HG03378 (cell line): ENCODE data around the gene SPTBN1.

Experiments
- ATAC-seq: cut with Tn5 transposase; IDR thresholded peaks from one replicate; pipeline ENCODE4 v1.9.1; 2021; ENCODE audit warnings: mild to moderate bottlenecking, moderate library complexity; ENCODE audit not compliant: unreplicated experiment

Gene SPTBN1

DNA sequence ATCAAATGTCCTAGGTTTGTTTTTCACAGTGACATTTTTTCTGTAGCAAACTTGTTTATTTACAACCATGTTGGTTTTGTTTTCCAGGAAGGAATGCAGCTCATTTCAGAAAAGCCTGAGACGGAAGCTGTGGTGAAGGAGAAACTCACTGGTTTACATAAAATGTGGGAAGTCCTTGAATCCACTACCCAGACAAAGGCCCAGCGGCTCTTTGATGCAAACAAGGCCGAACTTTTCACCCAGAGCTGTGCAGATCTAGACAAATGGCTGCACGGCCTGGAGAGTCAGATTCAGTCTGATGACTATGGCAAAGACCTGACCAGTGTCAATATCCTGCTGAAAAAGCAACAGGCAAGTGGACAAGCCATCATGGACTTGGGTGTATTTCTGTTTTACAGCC is 188.1 kb downstream of the SPTBN1 start:
- ATAC-seq = no peak

DNA sequence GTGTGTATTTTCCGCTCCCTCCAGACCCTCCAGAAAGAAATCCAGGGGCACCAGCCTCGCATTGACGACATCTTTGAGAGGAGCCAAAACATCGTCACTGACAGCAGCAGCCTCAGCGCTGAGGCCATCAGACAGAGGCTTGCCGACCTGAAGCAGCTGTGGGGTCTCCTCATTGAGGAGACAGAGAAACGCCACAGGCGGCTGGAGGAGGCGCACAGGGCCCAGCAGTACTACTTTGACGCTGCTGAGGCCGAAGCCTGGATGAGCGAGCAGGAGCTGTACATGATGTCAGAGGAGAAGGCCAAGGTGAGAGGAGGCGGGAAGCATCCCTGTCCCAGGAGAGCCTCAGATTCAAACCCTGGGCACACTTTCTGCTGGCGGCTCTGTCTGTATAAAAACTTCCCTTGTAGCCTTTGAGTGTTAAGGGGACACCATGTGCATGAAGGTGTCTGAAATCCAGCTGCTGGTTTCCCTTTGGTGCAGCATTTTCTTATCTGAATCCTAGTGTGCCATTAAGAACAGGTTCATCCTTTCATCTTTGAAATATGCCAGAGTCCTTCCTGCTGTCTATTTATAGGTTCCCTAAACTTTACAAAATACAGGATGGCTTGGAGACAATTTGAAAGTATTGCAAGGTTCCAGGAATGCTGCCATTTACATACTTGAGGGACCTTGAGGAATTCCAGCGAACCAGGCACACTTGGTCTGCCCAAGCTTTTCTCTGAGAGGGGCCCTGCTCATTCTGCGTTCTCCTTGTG is 190.2 kb downstream of the SPTBN1 start:
- ATAC-seq = no peak

DNA sequence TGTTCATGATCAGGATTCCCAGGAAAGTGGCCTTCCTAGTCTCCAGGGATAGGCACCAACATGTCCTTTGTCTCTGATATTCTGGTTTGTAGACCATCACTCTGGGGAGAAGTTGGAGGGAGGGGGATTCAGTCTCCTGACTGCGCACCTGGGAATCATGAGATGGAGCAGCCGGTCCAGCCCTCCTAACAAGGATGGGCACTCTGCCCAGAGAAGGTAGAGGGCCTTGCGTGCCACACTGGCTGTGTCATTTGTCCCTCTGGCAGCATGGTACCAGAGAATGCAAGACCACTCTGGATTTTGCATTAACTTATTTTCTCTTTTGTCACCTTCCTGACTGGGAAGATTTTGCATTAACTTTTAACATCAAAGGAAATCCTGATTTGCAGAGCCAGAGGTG is 192.1 kb downstream of the SPTBN1 start:
- ATAC-seq = no peak

DNA sequence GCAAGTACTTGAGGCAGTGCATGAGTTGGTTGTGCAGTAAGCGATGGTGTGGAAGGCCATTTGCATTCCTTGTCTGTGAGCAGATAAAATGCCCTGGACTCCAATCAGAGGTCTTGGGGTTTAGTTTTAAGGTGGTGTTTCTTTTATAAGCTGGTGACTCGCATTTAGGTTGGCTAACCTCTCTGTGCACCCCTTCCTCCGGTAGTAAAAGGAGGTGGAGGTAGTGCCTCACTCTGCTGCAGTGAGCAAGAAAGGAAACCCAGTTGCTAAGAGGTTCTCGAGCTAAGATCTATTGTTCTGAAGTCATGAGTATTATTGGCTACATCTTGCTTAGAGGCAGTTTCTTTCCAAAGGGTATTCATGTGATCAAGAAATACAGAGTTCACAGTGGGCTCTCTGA is 193.1 kb downstream of the SPTBN1 start:
- ATAC-seq = no peak

DNA sequence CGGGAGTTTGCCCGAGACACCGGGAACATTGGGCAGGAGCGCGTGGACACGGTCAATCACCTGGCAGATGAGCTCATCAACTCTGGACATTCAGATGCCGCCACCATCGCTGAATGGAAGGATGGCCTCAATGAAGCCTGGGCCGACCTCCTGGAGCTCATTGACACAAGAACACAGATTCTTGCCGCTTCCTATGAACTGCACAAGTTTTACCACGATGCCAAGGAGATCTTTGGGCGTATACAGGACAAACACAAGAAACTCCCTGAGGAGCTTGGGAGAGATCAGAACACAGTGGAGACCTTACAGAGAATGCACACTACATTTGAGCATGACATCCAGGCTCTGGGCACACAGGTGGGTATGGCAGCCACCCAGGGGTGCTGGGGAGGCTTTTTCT is 193.5 kb downstream of the SPTBN1 start:
- no peak for ATAC-seq

DNA sequence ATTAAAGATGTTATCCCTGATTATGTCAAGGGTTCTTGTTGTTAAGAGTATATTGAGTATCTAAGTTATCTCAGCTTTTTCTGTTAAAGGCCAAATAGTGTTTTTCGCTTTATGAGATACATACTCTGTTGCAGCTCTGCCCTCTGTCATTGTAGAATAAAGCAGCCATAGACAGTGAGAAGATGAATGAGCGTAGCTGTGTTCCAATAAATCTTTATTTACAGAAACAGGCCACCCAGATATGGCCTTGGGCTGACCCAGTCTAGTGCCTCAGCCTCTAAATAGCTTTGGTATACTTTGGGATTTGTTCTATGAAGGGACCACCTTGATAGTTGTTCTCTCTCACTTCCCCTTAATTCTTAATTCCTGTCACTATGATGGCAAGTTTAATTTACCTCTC is 194.5 kb downstream of the SPTBN1 start:
- ATAC-seq = no peak

DNA sequence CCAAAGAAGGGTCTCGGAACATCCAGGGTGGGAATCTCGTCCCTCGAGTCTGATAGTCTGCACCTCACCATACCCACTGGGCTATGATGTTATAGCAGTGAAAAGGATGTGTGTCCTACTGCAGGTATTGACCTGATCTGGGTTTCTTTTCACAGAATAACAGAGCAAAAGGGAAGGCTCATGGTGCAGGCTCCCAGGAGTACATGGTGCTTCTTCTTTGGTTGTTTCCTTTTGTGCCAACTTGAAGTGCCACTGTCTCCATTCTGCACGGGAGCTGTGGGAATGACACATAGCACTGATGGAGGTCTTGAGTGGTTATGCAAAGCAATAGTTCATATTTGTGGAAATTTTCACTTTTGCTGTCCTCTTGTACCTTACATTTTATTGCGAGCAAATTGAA is 195.2 kb downstream of the SPTBN1 start:
- no peak for ATAC-seq

DNA sequence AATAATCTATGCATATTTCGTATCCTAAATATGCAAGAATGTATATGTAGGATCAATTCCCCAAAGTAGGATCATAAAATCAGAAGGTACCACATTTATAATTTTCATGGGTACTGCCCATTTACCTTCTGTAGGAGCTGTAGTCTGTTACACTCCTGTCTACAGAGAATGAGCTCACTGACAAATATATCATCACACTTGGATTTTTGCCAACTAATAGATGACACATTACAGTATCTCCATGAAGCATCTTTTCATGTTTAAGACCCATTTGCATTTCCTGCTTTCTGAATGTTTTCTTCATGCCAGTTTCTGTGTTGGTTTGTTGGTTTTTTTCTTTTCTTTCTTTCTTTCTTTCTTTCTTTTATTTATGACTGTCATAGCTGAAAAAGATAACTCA is 196.4 kb downstream of the SPTBN1 start:
- peak; percentile 91 for ATAC-seq

DNA sequence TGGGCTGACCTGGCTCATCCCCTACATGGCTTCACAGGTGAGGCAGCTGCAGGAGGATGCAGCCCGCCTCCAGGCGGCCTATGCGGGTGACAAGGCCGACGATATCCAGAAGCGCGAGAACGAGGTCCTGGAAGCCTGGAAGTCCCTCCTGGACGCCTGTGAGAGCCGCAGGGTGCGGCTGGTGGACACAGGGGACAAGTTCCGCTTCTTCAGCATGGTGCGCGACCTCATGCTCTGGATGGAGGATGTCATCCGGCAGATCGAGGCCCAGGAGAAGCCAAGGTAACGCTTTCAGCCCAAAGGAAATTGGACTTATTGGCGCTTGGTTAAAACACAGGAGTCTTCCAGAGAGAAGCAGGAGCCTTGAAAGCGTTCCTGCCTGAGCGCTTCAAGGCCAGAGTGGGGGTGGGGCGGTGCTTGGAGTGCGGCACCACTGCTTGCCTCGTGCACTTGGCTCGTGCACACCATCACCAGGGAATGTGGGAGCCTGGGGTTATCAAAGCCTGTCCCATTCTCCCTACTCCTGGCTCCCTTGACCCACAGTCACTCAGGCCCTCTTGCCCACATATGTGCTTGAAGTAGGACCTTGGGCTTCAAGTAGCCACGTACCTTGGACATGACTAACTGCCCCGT is 197.6 kb downstream of the SPTBN1 start:
- ATAC-seq = no peak

DNA sequence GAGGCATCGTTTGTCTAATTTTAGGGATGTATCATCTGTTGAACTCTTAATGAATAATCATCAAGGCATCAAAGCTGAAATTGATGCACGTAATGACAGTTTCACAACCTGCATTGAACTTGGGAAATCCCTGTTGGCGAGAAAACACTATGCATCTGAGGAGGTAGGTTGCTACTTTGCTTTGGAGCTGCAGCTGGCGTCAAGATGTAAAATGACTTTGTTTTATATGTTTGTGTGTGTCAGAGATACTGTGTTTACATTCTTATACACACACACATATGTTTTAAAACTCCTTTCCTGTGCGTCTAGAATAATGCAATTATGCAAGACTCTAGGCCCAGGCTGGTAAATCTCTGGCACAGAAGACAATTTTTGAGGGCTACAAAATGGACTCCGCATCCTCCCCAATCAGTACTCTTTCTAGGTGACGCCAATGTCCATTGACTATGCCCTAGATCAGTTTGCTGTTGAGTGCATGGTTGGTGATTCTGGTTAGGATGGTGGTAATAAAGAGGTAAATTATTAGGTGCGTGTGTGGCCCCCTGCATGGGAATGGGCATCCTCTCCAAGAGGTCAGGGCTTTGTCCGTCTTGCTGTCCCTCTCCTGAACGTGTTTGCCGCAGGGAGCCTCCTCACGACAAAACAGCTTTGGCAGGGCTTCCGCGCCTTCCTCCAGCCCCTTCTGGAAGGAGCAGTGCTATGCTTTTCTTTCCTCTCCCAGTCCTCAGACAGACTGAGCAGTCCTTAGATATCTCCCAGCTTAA is 199.1 kb downstream of the SPTBN1 start:
- no peak for ATAC-seq

DNA sequence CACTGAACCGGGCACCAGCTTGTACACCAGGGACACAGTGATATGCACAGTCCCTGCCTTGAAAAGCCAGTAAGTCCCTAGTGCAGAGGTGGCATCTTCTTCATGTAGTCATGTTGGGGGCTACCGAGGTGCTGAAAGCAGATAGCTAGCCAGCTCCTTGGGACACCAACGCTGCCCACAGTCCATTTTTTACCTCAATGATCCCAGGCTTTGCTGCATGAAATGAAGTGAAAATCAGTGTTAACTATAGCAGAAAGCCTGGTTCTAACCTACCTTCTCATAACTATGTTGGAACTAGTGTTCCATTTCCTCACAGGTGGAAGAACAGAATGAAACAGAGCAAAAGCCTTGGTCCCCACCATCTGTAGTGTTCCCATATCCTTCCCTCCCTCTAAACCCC is 200.7 kb downstream of the SPTBN1 start:
- no peak for ATAC-seq

DNA sequence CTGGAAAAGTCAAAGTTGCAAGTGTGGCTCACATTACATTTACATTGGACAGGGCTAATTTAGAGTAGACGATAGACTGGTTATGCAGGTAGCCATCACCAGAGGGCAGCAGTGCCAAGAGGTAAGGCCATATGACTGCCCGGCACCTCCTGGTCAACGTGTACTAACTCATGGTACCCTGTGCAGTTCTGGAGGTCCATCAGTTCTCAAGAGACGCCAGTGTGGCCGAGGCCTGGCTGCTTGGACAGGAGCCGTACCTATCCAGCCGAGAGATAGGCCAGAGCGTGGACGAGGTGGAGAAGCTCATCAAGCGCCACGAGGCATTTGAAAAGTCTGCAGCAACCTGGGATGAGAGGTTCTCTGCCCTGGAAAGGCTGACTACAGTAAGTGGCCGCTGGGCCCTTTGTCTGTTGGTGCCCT is 201.5 kb downstream of the SPTBN1 start:
- ATAC-seq = no peak

DNA sequence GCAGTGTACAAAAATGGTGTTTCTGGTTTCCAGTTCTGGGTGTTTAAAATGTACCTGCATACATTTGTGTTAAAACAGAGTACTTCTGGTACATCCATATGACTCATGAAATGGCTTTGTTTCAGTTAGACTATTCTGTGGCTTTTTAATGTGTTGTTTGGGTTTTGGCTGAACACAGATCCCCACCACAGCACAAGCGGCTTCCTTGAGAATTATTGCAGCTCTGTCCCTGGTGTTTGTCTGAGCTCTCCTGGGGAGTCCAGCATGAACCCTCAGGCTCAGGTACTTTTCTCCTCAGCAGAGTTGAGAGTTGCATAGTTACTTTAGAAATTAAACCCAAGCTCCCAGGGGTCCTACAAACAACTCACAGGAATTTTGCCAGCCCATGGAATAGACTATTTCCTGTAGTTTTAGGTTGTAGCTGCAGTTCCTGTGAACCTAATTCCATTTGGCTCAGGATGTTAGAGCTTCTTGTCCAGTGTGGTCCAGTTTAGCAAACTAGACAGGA is 202.5 kb downstream of the SPTBN1 start:
- no peak for ATAC-seq

DNA sequence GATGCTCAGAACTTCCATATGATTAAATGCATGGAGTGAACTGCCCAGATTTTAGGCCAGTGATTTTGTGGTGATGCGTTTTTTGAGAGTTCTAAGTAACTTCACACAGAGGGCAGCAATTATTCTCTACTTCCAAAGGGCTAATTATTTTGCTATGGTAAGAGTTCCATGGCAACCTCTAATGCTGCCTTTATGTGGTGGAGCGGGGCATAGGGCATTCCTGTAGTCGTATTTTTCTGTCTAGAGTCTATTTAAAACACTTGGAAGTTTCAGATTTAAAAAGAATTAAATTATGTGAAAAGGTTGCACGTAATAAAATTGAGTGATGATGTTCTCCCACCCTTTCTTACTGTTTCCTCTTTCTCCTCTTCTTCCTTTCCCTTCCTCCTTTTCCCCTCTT is 203.4 kb downstream of the SPTBN1 start:
- no peak for ATAC-seq

DNA sequence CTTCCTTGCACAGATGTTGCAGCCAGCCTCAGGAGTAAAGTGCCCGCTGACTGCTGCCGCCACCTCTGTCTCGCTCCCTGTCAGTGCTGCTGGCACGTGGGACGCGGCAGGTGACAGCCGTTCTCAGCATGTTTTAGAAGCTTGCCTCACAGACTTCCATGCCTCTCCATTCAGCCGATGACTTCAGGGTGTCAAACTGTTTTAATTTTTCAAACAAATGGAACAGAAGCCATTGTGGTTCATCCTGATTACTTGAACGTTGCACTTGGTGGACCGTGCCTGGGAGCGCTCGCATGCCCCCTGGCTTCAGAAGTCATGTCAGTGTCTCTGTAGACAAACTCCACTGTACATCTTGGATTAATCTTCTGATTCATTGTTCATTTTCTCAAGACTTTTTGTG is 204.6 kb downstream of the SPTBN1 start:
- no peak for ATAC-seq

DNA sequence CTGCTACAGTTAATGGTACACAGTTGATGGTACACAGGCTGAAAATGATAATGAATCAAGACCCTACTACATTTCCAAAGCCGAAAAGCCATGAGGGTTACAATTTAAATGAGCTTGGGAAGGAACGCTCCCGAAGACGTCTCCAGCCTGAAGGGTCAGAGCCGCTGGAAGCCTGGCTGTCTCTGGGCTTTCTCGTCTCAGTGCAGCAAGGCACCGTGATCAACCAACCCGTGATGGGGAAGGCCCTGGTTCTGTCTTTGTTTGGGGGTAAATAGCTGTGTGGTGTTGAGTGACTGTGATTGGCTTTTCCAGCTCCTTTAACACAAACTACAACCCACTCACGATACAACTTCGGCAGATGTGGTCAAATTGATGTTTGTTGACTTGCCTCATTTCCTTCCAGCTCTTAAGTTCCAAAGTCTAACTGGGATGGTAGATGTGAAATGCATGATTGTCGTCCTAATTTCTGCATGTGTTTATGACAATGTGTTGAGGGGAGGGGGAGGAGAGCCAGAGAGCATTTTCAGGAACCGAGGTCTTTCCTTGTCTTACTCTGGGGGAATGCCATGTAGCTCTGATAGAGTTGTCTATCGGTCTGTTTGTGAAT is 207.4 kb downstream of the SPTBN1 start:
- no peak for ATAC-seq

DNA sequence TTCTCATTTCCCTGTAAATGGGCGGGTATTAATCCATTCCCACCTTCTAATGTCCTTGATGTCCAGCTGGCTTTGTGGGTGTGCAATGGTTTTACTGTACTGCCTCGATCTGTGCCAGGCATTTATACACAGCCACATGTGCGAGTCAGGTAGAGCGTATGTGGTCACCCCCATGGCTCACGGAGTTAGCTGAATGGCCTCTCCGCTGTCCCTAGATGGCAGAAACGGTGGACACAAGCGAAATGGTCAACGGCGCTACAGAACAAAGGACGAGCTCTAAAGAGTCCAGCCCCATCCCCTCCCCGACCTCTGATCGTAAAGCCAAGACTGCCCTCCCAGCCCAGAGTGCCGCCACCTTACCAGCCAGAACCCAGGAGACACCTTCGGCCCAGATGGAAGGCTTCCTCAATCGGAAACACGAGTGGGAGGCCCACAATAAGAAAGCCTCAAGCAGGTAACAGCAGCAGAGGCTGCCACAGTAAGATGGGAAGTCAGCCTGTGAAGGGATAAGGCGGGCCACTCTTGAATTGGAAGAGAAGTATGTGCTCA is 208.2 kb downstream of the SPTBN1 start:
- no peak for ATAC-seq

DNA sequence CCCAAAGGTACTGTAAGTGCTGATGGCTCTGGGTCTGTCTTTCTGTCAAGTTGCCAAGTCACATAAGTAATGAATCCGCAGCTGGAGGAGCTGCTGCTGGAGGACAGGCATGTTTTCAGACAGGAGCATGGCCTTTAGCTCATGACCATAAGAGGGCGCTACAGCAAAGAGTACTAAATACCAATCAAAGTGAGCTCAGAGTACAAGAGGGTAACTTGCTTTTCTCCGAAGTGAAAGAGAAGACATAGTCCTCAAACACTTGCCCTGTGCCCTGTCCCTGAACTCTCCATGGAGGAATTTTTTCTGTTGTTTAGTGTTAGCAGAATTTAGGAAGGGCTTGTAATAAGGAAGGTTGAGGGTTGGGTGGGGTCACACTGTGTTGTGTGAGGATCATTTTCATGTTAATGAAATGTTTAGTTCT is 209.3 kb downstream of the SPTBN1 start:
- peak; percentile 56 for ATAC-seq

DNA sequence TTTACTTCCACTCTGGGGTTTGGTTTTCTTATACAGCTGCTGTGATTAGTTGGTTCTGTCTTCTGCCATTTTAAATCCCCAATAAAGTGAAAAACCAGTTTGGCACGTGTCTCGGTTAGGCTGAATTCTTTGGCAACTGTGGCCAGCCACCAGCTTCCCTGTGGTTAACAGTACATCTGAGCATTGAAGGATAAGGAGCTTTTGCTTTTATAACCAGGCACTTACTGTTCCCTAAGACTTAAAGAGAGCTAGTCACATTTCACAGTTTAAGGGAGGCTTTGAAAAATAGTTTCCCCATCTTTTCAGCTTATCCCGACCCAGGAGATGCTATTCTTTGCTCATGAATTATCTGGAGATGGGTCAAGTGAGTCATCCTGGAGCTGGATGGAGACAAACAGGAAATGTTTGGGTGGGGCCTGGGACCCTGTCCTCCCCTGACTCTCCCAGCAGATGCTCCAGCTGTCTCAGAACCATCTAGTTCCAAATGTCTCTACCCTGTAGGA is 210.1 kb downstream of the SPTBN1 start:
- no peak for ATAC-seq

DNA sequence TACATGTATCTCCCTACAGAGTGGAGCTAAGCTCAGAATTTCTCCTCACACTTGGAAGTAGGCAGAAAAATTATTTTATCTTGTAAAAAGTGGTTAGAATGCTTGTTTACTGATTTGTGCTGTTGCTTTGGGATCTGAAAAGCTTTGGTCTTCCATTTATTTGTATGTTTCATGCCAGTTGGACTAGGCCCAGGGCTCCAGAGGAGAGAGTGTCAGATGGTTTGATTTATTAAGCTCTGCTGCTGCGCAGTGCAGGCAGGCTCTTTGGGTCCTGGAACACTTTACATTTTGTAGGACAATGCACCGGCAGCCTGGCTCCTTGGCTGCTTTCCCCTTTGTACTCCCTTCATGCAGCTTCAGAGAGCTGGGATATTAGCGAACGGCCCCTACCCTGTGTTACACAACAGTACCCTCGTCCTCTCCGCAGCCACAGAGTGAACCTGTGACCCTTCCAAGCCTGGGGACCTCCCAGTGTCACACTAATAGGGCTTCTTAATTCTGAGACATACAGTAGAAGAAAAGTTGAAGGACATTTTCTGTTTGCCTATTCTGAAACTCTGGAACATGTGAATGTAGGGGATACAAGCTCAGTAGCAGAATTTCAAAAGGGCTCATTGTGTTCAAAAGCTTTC is 210.6 kb downstream of the SPTBN1 start:
- ATAC-seq = no peak
